AG09319 (cell line): ENCODE results near the gene CUX1.

Source experiments
- DNase-seq: peaks from one replicate; pipeline ENCODE4 v3.0.0-alpha.2; 2010; ENCODE audit warnings: low read depth; ENCODE audit errors: extremely low read depth
- TF ChIP-seq, protein P1 (sequence below): IDR thresholded peaks from 2 replicates; pipeline ENCODE4 v1.5.1; 2011; ENCODE audit warnings: low read depth, mild to moderate bottlenecking, inconsistent platforms, low read length, moderate library complexity

The CUX1 gene

DNA sequence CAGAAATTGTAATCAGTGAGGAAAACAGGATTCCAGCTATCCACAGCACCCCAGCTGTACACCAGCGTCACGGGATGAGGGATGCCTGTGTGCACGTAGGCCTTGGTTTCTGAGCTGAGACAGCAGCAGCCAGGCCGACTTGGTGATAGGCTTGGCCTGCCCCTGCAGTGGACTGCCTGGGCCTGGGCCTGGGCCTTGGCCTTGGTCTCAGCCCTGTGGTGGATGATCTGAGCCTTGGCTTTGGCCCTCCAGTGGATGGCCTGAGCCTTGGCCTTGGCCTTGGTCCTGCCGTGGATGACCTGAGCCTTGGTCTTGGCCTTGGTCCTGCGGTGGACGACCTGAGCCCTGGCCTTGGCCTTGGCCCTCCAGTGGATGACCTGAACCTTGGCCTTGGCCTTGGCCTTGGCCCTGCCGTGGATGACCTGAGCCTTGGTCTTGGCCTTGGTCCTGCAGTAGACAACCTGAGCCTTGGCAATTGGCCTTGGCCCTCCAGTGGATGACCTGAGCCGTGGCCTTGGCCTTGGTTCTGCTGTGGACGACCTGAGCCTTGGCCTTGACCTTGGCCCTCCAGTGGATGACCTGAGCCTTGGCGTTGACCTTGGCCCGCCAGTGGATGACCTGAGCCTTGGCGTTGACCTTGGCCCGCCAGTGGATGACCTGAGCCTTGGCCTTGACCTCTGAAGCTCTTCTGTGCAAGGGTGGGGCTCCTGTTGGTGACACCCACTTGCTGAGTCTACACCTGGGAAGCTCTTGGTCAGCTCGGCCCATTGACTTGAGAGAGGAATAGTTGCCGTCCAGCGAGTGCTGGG, 93.8 kb downstream of the CUX1 start:
- TF ChIP-seq, protein P1, sequence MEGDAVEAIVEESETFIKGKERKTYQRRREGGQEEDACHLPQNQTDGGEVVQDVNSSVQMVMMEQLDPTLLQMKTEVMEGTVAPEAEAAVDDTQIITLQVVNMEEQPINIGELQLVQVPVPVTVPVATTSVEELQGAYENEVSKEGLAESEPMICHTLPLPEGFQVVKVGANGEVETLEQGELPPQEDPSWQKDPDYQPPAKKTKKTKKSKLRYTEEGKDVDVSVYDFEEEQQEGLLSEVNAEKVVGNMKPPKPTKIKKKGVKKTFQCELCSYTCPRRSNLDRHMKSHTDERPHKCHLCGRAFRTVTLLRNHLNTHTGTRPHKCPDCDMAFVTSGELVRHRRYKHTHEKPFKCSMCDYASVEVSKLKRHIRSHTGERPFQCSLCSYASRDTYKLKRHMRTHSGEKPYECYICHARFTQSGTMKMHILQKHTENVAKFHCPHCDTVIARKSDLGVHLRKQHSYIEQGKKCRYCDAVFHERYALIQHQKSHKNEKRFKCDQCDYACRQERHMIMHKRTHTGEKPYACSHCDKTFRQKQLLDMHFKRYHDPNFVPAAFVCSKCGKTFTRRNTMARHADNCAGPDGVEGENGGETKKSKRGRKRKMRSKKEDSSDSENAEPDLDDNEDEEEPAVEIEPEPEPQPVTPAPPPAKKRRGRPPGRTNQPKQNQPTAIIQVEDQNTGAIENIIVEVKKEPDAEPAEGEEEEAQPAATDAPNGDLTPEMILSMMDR = no peak
- no peak for DNase-seq

DNA sequence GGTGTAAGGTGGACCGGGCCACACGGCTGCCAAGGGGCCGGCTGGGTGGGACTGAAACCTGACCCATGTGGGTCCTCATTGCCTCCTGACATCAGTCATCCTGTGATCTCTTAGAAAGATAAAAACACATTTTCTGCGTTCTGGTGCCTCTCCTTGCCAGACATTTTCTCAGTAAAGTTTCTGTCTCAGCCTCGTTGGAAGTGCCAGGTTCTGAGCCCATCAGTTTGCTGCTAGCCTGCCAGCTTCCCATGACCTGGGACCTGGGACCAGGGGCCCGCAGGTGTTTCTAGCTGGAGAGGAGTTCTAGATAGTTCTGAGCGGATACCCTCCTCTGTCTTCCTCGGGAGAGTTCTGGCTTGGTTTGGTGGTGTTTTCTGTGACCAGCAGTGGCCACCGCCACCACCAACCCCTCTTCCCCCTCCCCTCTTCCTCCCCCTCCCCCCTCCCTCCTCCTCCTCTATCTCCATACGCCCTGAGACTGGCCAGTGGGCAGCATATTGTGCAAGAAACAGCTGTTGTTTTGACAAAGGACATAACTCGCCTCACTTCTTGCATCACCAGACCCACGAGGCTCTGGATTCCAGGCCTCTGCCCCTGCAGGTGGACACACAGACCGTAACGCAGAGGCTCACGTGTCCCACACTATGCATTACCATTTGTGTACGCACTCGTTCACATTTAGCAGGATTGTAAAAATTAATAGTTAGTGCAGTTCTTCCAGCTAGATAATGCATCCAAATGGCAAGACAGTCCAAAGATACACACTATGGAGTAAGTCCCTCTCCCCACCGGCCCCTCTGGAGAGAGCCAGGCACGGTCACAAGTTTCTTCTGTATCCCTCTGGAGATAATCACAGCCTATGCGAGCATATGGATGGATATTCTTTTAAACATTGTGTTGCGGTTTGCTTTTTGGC, 94.6 kb downstream of the CUX1 start:
- TF ChIP-seq, protein P1 = no peak
- DNase-seq = no peak

DNA sequence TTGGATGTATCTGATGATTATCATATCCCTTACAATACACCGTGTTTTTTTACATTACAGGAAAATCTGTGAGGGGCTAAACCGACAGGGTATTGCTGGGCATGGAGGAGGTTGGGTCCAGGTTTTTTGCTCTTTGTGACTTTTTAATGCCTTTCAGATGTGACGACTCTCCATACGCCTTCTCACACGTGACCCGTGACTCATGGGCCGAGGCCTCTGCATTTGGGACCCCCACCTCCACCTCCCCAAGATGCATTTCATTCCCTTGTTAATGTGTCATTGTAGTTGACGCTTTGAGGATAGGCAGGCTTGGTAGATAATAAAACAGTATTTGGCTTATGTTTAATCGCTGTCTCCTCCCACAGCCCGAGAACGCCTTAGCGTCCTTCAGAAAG, 95.3 kb downstream of the CUX1 start:
- TF ChIP-seq, protein P1 = no peak
- no peak for DNase-seq

DNA sequence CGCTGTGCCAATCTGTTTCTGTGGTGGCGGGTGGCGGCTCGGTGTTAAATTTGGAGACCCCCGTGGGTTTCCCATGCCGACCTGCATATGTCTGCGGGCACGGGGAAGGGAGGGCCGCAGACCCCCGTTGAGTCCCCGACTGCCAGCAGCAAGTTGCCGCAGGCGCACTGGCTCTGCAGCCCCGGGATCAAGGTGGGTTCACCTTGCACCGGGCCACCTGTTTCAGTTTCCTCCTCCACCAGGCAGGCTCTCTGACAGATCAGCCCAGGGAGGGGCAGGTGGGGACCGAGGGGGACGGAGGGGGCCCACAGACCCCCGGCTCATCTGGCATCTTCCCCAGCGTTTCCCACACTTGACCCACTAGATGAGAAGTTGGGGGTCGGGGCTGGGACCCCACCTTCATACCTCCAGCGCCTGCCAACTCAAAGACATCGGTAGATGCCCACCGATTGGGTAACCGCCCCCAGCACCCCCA, 95.9 kb downstream of the CUX1 start:
- DNase-seq = no peak
- TF ChIP-seq, protein P1 = no peak

DNA sequence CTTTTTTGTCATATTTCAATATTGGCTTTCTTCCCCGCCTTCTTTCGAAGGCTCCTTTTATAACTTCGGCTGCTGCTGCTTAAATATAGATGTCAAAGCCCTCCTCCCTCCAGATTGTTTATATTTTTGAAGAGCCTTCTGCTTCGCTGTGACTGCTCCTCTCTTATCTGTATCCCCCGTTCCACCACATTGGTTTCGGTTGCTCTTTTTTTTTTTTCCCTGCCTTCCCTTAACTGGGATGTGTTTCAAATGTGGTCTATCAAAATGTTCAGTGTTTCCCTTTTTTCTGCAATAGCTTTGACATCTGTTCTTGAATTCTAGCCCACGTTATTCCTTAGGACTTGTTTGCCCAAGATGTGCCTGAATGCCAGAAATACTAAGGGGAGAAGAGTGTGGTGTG, 96.4 kb downstream of the CUX1 start:
- DNase-seq = no peak
- TF ChIP-seq, protein P1 = no peak

DNA sequence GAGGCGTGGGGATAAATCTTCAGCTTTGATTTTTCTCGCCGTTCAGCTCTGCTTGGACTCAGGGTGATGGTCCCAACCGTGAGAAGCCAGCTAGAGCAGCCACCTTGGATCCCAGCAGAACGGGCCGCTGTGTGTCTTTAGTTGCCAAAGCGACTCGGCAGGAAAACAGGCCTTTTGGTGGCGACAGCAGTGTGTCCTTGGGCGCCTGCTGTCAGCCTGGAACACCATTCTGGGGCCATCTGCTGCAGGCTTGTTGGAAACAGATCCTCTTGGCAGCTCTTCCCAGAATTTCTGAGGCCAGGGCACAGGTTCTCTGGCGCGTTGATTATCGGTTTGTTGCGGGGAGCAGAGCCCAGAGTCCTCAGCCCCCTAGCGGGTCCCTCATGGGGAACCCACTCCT, 97.6 kb downstream of the CUX1 start:
- TF ChIP-seq, protein P1 = no peak
- no peak for DNase-seq
